GM21447 (cell line): ENCODE results near the gene PCDH1.

Experiments used
- ATAC-seq: cut with Tn5 transposase; IDR thresholded peaks from one replicate; pipeline ENCODE4 v1.9.1; 2021; ENCODE audit not compliant: unreplicated experiment

PCDH1 gene

DNA sequence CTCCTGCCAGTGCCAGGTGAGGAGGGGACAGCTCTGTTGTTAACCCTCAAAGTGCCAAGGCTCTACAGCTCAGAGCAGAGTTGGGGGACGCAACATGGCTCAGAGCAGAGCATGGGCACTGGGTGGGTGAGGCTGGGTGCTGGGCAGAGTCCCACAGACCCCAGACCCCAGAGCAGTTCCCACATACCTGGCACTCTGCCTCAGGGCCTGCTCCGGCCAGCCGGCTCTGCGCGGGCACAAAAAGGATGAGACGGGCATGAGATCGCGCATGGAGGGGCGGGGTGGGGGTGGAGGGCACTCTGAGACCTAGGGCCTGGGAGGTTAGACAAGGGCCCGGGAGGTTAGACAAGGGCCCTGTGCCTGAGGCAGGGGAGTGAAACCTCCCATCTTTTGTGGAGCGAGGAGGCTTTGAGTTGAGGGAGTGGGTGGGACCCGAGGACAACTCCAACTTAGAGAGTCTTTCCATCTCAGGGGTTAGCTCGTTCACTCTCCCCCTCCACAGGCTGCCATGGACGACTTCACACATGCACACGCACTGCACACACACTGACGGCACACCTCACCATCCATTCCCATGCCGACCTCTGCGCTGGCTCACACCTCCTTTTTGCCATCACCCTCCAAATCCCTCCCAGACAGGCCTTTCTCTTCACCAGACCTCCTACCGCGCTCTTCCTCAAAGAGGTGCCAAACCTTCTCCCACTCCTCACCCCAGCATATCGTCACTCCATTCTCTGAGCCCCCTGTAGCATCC, 22.0 kb downstream of the PCDH1 start:
- no peak for ATAC-seq

DNA sequence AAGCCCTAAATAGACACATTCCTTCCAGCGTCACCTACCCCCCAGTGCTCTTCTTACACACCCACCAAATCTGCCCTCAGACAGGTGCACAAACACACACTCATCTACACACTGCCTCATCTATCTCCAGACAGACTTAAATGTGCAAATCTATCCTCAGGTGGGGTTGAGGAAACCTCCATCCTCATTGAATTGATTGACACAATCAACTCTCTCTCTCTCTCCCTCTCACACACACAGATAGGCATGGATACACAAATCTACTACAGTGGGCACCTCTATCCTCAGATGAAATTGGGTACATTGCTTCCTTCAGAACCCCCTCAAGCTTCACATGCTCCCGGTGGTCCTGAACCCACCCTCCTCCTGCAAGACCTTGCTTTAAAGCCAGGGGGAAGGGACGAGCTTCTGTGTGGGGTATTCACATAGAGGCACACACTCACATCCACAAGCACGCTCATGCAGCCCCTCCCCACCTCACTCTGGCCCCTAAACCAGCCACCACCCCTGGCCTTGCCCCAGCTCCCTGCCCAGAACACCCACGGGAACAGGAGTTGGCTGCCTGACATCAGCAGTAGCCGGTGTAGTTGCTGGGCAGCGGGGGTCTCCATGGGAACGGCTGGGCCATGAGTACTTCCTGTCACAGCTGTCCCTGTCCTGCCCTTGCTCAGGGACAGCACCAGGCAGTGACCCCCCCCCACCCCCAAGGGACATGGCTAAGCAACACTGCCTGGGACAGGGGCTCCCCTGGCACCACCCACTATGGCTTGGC, 22.8 kb downstream of the PCDH1 start:
- ATAC-seq, result no peak

DNA sequence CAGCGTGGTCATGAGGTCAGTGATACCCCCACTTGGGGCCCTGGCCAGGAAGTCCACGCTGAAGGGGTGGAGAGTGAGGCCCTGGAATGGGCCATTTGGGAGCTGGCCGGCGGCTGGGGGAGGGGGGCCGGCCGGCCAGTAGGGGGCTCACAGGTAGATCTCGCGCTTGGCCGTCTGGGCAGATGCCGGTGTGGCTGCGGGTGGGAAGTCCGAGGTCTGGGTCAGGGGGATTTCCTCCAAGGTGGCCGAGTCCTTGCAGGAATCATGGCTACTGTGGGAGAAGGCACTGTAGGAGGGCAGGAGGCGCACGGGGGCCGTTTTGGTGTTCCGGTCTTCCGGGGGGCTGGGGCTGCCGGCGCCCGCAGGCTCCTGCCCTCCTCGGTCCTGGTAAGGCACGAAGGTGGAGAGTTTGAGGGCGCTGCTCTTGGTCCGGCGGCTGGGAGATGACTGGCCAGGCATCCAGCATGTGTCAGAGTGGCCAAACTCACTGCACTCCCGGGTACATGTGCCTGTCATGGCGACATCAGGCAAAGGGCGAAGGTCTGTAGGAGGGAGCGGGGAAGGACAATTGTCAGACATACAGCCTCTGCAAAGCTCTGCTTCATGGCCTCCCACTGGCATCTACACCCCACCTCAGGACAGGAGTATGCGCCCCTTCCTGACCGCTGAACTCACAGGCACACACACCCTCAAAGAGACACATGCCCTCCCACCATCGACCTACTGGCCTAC, 24.1 kb downstream of the PCDH1 start:
- ATAC-seq, result no peak

DNA sequence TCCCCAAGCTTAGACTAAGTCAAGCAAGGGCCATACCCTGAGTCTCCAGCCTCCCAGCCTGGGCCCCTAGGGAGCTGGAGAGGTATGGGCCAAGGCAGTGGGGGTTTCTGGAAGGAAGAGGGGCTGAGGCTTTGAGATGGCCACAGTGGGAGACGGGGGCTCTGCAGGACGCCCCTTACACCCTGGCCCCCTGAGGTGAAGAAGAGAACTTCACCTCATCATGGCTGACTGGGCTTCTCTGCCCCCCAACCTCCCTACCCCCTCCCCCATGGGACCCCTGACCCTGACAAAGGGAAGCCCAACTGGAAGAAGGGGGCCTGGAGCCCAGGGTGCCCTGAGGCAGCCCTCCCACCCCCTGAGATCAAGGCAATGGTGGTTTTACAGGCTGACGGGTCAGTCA, 25.8 kb downstream of the PCDH1 start:
- no peak for ATAC-seq

DNA sequence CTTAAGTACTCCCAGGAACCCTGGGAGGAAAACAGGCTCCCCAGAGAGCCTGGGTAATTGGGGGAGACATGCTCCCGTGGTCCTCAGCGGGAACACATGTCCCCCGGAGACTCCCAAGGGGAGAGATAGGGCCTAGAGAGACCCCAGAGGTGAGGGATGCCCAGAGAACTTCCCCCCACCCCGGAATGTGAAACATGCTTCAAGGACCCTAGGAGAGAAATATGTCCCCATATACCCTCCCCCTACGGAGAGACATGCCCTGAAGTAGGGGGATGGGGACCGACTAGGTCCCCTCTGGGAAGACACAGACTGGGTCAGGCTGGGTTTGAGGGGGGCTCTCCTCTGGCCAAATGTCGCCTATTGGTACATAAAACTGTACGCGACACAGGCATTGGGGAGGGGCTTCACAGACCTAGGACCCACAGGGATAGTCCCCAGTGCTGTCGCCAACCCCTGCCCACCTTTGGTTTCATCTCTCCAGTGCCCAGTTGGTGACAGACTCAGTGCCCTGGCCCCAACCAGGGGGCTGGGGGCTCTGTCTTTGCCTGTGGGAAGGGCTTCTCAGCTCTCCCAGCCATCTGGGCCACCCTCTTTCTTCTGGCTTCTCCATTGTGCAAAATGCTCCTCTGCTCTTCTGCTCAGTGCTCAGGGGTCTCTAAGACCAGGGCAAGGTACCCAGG, 26.9 kb downstream of the PCDH1 start:
- no peak for ATAC-seq

DNA sequence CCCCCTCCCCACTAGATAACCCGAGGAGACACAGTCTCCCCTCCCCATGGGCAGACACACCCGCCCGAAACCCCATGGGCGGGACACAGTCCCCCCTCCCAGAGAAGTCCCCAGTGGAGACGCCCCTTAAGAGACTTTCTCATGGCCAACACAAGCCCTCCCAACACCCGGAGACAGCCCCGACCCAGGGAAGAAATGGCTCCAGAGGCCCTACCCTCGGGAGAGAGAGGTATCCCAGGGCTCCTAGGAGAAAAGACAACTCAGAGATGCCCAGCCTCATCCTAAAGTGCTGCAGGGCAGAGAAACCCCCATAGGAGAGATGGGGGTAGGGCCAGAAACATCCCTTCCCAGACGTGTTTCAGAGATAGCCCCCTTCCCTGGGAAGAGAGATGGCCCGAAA, 27.4 kb downstream of the PCDH1 start:
- ATAC-seq, result no peak

DNA sequence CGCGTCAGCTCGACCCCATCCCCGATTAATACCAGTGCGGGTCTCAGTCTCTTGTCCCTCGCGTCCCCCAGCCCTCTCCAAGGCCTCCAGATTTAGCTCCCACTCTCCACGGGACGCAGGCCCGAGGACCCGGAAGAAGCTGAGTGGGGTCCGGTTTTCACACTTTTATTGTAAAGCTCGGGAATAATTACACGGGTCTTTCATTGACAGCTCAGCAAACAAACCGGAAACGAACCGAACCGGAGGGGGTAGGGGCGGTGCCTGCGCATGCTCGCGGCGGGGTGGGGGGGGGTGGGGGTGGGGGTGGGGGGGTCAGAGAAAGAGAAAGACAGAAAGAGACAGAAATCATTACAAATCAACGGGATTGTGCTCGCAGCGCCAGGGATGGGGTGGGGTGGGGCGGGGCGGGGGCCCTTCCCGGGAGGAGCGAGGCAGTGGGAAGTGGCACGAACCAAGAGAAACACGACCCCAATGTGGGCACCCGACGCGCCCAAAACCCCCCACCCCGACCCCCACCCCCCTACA, 27.9 kb downstream of the PCDH1 start:
- ATAC-seq, result peak; percentile 6

DNA sequence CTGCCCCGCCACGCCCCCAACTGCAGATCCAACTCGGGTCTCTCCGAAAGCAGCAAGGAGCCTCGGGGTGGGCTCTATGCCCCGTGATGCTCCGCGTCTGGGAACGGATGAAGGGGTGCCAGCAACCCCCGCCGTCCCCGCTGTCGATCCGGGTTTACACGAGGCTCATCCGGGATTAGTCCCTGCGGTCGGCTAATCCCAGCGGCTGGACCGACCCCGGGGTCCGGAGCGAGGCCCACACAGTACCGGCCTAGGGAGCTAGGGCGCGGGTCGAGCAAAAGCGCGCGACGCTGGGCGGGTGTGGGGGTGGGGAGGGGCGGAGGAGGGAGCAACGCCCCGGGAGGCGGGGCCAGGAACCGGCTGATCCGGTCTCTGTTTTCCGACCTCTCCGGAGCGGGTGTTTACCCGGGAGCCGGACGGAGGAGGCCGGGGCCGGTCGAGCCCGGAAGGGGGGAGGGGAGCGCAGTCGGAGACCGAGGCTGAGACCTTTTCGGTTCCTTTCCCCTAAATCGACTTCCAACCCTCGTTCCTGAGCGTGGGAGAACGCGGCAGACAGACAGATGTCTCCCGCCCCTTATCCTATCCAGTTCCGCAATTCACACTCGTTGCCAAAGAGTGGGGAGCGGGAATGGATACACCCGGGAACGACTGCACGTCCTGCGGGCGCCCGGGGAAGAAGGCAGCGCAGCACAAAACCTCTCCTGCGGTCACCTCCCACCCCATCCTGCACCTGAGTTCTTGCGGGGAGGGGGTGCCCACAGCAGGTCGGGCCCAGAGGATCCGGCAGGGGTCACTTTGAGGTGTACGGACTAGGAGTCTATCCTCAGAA, 28.6 kb downstream of the PCDH1 start:
- ATAC-seq, result peak; percentile 85

DNA sequence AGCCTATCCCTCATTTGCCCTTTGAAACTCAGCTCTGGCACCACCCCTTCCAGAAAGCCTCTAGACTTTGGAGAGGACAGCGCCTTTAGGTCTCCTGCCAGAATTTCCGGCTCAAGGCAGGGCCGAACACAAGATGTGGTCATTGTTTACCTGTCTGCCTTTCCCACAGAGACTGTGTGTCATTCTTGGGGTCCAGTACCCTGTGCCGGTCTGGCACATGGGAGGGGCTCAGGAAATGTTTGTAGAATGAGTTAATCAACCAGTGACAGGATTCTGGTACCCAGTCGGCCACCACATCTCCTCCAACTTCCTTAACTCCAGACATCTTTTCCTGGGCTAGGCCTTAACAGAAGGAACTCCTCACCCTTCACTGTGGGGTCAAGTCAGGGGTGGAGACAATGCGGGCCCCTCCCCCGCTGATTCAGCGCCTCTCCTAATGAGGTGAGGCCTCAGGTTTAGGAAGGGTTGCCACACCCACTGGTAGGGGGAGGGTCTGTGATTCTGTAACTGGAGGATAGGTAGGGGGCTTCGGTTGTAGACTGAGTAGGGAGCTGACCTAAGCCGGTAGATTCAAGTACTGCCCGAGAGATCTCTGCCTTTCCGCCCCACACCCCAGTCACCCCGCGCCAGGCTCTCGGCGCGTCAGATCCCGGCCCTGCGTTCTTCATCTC, 29.3 kb downstream of the PCDH1 start:
- peak; percentile 21 for ATAC-seq

DNA sequence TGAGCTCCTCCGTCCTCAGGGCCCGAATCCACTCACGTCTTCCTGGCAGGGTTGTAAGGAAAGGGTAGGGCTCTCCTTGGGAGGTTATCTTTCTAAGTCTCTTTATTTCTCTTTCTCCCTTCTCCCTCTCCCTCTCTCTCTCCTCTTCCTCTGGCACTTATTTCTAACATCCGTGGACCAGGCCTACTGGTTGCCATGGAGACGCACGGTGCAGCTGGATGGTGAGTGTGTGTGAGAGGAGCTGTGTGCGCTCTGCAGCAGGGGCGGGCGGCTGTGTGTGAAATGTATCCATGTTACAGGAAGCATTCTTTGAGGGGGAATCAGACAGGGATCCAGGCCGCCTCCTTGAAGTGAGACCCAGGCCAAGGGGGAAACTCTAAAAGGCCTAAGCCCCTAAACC, 32.2 kb downstream of the PCDH1 start:
- ATAC-seq, result no peak

DNA sequence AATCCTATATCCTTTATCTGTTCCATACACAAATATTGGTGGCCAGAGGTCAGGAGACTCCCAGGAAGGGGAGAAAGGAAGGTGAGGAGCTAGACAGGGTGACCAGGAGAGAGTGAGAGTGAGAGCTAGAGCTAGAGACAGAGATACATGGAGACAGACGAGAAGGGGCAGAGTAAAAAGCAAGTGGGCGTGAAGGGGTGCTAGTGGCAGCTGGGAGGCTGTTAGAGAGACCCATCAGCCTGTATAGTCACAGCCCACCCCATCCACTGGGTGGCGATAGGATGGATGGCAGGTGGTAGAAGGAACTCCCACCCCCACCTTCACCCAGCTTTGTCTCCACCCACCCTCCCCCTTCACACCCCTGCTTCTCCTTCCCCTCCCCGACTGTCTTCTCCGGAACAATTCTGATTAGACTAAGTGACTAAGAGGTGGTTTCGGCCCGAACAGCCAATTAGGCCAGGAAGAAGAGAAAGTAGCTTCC, 32.8 kb downstream of the PCDH1 start:
- no peak for ATAC-seq

DNA sequence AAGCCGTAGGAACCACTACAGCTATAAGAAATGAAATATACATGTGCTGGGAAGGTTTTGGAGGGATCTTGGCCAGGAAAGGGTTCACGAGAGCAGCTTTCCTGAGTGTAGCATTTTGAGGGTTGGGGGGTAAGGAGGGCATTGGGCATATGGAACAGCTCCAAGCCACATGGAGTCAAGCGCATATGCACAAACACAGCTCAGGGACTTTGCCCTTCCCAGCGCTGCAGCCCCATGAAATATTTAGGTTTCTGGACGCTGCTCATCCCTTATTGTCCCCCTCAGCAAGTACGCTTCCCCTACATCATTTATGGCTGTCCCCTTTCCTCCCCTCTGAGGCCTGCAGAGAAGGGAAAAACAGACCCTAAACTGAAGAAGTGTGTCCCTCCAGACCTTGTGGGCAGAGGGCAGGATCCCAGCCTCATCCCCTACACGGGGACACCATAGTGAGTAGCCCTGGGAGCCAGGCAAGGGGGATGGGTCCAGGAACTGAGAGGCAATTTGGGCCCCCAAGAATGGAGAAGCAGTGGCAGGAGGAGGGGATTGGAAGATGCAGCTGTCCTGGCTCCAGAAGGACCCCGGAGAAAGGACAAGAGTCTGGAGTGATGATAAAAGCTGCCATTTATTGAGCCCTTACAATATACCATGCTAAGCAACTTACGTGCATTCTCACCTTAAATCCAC, 33.7 kb downstream of the PCDH1 start:
- ATAC-seq, result no peak

DNA sequence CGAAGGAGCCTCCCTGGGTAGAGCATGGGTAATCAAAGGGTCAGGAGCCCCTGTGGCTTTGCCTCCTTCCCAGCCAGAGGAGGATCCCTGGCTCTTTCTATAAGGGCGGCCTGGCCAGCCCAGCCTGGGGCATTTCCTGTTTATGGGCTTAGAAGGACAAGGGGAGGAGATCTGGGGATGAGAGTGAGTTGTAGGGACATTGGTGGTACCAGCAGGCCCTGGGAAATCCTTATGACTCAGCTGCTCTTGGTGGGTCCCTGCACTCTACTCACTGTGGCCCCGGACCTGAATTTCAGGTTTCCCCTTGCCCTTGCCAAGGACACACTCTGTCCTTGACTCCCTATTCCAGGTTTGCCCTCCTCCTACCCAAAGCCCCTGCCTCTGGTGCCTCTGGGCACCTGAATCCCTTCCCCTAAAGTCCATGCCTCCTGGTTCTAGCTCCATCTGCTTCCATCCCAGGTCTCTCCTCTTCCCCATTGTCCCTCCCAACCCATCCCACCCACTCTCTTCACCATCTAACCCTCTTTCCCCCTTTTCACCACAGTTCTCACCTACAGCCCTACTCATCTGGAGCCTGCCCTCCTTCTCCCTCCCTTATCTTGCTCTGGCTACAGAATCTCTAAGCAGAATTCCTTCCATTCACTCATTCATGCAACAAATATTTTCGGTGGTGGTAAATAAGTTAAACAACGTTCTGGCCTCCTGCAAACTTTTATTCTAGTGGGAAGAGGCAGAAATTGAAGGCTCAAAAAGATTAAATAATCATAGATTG, 34.9 kb downstream of the PCDH1 start:
- no peak for ATAC-seq

DNA sequence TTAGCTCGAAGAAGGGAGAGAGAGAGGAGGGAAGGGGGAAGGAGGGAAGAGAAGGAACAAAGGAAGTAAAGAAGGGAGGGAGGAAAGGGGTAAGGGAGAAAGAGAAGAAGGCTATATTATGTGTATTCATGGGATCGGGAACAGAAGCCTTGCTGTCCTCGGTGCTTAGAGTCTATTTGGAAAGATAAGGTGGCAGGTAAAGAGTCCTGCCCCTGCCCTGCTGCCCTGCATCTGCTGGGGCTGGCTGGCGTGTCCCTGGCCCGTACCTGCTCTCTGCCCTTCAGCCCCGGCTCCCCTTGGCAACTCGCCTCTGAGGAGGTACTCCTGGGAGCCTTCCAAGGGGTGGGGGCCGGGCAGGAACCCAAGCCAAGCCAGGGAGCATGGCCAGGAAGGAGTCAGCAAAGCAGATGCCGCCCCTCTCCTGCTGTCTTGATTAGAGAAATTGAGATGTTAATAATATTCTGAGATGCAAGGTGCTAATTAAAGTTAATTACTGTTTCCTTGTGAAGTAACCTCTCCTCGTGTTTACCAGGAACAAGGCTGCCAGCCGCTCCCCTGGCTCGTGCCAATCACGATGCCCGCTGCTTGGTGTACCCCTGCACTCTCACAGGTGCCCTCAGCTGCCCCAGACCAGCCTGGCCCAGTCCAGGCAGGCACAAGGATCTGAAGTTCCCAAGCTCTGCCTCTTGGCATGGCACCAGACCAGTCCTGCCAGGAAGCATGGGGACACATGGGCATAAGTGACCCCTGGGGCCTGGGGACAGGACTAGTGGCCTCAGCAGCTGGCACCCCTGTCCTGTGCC, 36.6 kb downstream of the PCDH1 start:
- no peak for ATAC-seq

DNA sequence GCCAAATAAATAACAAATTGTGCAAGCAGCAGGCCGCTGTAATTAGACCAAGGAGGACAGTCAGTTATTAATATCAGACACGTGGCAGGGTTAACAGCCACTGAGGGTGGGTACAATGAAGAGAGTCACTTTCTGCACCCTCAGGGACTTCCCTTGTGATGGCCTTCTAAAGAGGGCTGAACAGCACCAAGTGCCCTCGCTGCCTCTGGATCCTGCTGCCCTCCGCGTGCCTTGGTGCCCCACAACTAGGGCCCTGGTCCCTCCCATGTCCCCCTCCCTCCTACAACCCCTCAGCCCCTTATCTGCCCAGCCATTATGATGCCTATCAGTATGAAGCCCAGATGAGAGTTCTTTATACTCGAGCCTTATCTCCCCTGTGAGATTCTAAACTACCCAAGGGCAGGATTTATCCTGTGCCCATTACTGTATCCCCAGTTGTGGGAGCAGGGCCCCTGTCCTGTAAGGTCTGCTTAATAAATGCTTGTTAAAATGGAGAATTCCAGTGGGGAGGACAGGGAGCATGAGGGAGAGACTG, 37.3 kb downstream of the PCDH1 start:
- no peak for ATAC-seq

DNA sequence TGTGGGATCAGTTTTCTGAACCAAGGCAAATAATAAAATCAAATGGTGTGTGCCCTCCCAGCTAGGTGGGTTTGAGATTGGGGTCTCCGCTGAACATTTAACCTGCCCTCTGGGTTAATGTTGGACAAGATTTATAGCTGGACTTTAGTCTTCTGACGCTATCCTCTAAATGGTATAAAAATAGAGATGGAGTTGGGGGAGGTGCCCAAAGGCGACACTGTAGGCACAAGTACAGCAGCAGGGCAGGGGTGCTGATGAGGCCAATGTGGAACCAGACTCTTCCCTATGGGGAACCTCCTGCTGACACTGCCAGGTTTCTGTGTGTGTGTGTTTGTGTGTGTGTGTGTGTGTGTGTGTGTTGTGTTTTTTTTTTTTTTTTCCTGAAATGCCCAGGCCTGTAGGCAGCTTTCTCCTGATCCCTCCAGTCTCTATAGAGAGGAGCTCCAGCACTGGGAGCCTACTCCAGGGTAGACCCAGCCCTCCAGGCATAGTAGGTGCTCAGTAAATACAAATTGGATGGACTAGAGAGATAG, 37.9 kb downstream of the PCDH1 start:
- ATAC-seq, result no peak

DNA sequence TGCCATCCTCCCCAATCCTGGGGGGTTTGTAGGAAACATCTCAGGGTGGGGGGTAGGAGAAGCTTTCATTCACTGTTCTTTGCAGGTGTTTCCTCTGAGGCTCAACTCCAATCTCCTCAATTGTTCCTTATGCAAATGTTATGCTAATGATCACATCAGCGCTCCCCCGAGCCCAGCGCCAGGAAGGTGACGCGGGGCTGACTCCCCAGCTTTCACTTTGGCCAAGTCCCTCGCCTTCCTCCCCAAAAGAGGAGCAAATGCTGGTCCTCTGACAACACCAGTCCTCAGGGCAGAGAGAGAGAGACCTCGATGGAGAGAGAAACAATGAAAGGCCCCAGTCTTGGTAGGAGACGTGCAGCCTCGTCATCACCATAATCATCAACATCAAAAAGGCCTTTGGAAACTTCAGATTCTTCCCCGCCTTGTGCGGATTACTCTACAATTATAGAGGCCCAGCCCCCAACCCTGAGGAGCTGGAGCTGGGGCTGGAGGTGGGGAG, 39.1 kb downstream of the PCDH1 start:
- no peak for ATAC-seq
